GM12892 (cell line): ENCODE measurements around the gene HEATR9.
A peak's percentile ranks its signal among the peaks of the same experiment; 100 is the strongest.

Source experiments
- DNase-seq: peaks from one replicate; pipeline ENCODE4 v3.0.0; 2011; ENCODE audit not compliant: insufficient read length
- FAIRE-seq: peaks from 2 replicates; lab custom pipeline; 2011; peaks lifted over from hg19 to GRCh38; lab: Jason Lieb, UNC
- POLR2A ChIP-seq: IDR thresholded peaks from 2 replicates; pipeline ENCODE4 v1.6.1; 2011; ENCODE audit warnings: low read depth, low read length, control low read depth
- POLR2AphosphoS5 ChIP-seq: IDR thresholded peaks from 2 replicates; pipeline ENCODE4 v1.6.1; 2011; ENCODE audit warnings: low read depth, low read length, control low read depth
- TAF1 ChIP-seq: IDR thresholded peaks from 2 replicates; pipeline ENCODE4 v1.6.1; 2011; ENCODE audit warnings: low read depth, mild to moderate bottlenecking, control low read depth, low read length, borderline replicate concordance

The HEATR9 gene

DNA sequence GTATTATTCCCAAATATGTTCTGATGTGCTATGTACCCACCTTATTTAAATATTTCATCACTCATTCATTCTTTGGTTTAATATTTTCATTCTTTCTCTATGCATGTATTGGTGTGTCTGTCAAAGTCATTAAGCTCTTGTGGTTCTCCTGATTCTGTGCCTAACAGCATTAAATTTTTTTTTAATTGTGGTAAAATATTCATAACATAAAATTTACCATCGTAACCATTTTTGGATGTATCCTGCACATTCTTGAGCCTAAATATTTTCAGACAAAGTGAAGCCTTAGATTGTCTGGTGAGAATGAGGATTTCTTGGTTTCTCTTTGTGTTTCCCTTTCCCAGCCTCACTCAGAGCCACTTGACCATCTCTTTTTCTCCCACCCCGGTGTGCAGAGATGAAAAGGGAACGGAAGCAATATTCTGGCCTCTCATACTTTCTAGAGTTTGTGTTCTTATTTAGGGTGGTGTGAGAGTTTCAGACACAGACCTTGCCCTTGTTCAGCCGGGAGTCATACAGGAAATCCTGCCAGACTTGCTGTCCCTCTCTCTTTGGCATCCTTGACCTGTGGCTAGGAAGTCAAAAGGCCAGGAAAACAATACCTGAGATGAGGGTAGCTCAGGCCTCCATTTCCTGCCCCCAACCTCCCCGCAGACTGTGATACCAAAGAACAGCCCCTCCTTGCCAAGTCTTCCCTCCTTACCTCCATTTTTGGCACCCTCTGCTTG lies 6.5 kb upstream of the HEATR9 start:
- FAIRE-seq = no peak
- no peak for DNase-seq

DNA sequence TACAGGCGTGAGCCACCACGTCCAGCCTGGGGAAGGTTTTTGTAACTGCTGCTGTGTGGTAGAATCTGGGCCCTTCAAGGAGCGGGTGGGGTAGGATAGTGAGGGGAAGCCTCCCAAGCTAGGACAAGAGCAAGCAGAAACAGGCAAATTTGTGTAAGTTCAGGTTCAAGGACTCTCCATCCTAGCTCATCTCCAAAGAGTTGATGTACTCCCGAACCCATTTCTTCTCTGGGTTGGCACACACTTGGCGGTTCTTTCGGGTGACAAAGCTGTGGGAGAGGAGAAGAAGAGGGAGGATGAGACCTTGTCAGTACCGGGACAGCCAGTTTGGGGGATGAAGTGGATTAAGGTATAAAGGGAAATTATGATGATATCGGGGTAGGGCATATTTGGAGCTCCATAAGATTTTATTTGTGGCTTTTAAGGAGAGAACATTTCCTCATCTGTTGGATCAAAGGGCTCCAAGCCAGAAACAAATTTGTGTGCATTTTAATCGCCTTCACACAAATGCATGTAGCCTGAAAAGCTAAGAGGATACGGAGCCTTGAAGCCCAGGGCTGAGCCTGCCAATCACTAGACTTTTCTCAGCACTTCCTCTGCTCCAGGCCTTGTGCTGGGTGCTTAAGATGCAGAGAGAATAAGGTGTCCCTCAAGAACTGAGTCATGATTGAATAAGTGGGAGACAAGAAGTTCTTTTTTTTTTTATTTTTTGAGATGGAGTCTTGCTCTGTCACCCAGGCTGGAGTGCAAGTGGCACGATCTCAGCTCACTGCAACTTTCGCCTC lies 3.7 kb upstream of the HEATR9 start:
- DNase-seq = no peak
- TF ChIP-seq POLR2A (no peak), POLR2AphosphoS5 (no peak), TAF1 (no peak)
- FAIRE-seq = no peak

More for the DNA sequence above, 6.5 kb upstream of the HEATR9 start:
- TF ChIP-seq TAF1 (no peak), POLR2AphosphoS5 (no peak), POLR2A (no peak)

DNA sequence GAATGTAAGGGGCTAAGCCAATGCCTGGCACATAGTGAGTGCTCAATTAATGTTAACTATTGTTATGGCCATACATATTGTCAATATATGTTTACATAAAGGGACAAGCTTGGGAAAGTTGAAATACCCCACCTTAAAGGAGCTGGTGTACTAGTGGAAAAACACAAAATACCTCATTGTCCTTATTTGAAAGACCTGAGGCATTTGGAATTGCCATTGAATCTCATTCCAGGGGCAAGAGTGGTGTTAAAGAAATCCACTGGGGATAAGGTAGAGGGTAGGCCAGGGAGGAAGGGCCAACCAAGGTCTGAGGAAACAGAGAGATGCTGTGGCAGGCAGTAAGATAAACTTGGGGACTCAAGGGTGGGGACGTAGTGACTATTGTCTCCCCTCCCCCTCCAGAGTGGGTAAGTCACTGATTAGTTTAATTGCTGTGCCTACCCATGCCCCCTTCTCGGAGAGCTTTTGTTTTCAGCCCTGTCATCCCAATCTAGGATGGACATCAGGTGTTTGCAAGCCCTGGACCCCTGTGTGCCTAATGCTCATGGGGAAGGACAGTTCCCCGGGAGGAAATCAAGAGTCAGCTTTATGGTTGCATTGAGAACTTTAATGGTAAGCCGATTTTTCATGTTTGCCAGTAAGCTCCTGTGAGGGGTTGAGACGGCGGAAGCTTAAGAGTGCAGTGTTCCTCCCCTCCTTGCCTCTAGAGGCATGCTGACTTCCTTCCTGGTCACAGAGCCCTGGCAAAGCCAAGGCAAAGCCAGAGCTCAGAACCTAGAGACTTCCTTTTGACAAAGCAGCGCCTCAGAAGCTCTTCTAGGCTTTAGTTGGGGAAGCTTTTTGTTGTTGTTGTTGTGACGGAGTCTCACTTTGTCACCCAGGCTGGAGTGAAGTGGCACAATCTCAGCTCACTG lies 2.5 kb upstream of the HEATR9 start:
- FAIRE-seq = no peak
- no peak for DNase-seq

DNA sequence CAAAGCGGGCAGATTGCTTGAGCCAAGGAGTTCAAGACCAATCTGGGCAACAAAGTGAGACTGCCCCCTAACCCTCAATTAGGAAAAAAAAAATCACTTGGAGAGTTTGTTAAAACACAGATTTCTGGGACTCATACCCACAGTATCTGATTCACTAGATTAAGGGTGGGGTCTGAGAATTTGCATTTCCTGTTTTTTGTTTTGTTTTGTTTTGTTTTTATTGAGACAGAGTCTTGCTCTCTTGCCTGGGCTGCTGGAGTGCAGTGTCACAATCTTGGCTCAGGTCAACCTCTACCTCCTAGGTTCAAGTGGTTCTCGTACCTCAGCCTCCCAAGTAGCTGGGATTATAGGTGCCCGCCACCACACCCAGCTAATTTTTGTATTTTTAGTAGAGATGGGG lies 1.1 kb downstream of the HEATR9 start:
- no peak for TF ChIP-seq POLR2A
- no peak for DNase-seq
- FAIRE-seq = no peak

More for the DNA sequence above, 2.5 kb upstream of the HEATR9 start:
- TF ChIP-seq POLR2A (no peak), POLR2AphosphoS5 (no peak), TAF1 (no peak)

DNA sequence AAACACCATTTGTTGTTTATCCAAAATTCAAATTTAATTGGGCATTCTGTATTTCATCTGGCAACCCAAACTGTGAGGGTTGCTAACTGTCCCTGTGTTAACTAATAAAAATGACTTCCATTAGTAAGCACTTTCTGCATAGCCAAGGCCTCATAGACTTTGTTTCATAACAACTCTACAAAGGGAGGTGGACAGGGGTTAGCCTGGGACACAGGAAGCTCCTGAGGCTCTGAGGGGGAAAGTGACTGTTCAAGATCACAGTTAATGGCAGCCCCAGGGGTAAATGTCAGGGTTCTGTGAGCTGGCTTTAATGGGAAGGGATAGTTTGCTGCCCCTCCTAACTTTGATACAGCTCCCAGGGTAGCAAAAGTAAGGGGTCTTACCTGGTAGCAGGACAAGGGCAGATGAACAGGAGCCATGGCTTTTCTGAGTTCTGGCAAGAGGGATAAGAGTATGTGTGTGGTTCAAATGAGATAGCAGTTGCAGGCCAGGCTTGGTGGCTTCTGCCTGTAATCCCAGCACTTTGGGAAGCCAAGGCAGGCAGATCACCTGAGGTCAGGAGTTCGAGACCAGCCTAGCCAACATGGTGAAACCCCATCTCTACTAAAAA lies 2.2 kb downstream of the HEATR9 start:
- DNase-seq = no peak
- no peak for FAIRE-seq
- TF ChIP-seq POLR2A = no peak
- no peak for TF ChIP-seq TAF1
- TF ChIP-seq POLR2AphosphoS5 = no peak

DNA sequence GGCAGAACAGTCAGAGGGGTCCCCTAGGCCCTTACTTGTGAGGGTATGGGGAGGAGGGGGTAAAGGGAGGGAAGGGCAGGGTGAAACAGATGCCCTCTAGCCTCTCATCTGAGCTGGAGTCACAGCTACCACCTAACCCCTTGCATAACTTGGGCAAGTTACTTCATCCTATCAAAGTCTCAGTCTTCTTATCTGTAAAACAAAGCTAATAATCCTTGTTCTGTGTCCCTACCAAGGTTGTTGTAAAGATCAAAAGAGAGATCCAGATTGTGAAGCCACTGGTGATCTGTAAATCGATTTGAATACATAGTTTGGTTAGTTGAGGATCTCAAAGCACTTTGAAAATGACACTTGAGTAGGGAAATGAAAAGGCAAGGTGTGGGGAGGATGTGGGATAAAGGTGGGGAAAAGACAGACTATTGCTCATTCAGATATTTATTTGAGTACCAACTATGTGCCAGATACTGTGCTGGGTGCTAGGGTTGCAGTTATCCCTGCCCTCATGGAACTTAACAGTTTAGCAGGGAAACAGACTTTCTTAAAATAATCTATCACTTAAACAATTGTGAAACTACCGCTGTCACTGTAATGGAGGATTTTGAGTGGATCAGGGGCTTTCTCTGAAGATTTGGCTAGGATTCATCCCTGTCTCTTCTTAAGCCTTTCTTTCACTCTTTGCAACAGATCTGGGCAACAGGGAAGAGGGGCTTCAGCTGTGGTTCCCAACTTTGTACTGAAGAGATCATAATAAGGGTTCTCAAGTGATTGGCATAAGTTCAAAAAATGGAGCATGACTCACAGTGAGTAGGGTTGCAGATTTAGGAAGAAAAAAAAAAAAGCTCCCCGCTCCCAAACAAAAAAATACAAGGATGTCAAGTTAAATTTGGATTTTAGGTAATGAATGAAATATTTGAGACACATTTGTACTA lies 3.0 kb downstream of the HEATR9 start:
- TF ChIP-seq TAF1 (no peak), POLR2AphosphoS5 (no peak), POLR2A (no peak)
- DNase-seq (no peak), FAIRE-seq (no peak)

DNA sequence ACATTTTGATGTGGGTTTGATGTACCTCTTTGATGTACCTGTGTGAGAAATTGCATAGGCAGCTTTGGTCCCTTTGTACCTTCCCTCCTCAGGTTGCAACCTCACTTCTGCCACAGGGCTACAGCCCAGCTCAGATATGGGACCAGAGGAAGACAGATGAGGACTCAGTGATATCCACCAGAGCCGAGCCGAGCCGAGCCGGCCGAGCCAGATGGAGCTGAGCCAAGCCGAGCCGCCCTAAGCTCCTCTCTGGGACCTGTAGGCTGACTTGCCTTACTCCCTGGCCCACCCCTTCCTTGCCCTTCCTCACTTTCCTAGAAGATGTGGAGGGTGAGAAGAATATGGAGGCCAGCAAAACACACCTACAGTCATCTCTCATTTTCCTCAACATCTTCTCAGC lies 3.8 kb downstream of the HEATR9 start:
- no peak for DNase-seq
- TF ChIP-seq POLR2A = no peak
- TF ChIP-seq TAF1 = no peak
- TF ChIP-seq POLR2AphosphoS5 = no peak
- no peak for FAIRE-seq

DNA sequence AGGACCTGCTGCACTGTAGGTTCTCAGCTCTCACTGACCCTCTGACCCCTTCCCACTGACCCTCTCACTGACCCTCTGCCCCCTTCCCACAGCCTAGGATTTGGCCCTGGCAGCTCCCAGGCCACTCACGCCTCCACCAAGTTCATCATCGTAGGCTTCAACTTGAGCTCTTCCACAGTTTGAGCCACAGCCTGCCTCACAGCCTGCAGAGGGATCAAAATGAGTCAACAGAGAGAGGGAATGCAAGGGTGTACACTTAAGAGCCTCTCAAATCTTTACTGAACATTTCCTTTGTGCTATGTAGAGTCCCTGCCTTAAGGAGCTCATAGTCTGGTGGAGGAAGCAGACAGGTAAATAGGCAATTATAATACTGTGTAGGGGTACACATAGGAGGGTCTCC lies 12.1 kb downstream of the HEATR9 start:
- FAIRE-seq = no peak
- DNase-seq = no peak
- TF ChIP-seq POLR2A (no peak), POLR2AphosphoS5 (no peak), TAF1 (no peak)

DNA sequence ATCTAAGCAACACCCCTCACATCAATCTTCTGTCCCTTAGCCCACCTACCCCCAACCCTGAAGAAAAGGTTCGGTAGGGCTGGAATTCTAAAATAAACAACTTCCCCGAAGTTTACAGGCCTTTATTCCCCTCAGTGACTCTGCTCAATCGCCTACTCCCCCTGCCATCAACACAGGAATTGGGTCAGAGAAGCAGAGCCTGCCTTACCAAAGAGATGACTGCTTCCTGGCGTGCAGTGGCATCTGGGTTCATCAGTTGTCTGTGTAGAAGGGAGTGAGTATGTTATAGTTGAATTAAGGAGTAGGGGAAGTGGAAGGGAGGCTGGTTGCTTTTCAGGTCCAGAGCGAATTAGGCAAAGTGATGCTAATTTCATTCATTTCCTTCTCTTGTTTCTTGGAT lies 12.7 kb downstream of the HEATR9 start:
- TF ChIP-seq POLR2A = no peak
- TF ChIP-seq TAF1 = no peak
- no peak for TF ChIP-seq POLR2AphosphoS5
- FAIRE-seq (no peak), DNase-seq (no peak)

DNA sequence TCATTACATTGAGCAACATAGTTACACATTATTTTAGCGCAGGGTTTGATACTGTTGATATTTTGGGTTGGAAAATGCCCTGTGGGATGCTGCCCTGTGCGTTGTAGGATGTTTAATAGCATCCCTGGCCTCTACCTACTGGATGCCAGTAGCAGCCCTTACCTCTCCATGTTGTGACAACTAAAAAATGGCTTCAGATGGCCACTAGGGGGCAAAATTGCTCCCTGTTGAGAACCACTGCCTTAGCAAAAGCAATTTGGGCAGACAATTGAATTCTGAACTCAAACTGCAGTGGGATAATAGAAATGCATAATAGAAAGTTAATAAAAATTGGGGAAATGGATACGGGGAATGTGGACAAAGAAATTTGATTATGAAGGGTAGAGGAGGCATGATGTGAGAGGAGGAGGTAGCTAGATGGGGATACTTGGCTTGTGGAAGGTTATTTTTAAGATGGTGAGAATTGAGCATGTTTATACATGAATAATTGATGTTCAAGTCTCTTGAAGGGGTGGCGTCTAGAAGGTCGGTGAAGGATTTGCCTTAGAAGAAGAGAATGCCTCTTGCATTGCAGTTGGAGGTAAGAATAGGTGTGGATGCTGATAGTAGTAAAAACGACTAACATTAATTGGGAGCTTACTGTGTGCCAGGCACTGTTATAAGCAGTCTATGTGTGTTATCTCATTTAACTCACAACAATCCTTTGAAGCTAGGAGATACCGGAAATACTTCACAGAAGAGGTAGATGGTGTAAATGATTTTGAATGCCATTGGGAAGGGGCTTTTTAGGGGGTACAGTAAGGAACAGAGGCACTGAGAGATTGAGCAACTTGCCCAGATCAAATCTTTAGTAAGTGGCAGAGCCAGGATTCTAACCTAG lies 19.0 kb downstream of the HEATR9 start:
- TF ChIP-seq POLR2AphosphoS5 (no peak), TAF1 (no peak), POLR2A (no peak)
- FAIRE-seq (no peak), DNase-seq (peak; percentile 28)
